Neural cell (in vitro differentiated cells): Measurements from ENCODE around the gene CLSTN1. TPM values are rescaled to one million over a fixed set of nuclear protein-coding genes. Genes with fewer than 3 reads are reported as not detected.

Experiments used
- H2AFZ ChIP-seq: fragments of 200-600, 300-800 bp; sonication (generic), shearing (Covaris generic); 2 replicates; pipeline ENCODE4 v1.6.0; 2014; ENCODE audit warnings: low read depth, mild to moderate bottlenecking, antibody characterized with exemption, low read length, moderate library complexity
- H3F3A ChIP-seq: fragments of 200-600 bp; shearing (Covaris generic); 2 replicates; pipeline ENCODE4 v1.6.1; 2016; ENCODE audit warnings: mild to moderate bottlenecking, moderate library complexity, mixed read lengths, antibody characterized with exemption, low read length; ENCODE audit not compliant: insufficient read depth, poor library complexity, severe bottlenecking
- H3K27ac ChIP-seq: fragments of 200-600, 300-800 bp; sonication (generic), shearing (Covaris generic); 2 replicates; pipeline ENCODE4 v1.5.1; 2014; ENCODE audit warnings: mild to moderate bottlenecking, low read length, moderate library complexity
- H3K27me3 ChIP-seq: fragments of 300-800, 200-600 bp; sonication (generic), shearing (Covaris generic); 2 replicates; pipeline ENCODE4 v1.6.0; 2014; ENCODE audit warnings: mild to moderate bottlenecking, low read depth, low read length, moderate library complexity; ENCODE audit not compliant: insufficient read depth
- H3K36me3 ChIP-seq: fragments of 300-800, 200-600 bp; sonication (generic), shearing (Covaris generic); 2 replicates; pipeline ENCODE4 v1.5.1; 2014; ENCODE audit warnings: mild to moderate bottlenecking, antibody characterized with exemption, low read length, moderate library complexity; ENCODE audit not compliant: insufficient read depth
- H3K4me2 ChIP-seq: fragments of 300-800, 200-600 bp; sonication (generic), shearing (Covaris generic); 2 replicates; pipeline ENCODE4 v1.6.0; 2014; ENCODE audit warnings: mild to moderate bottlenecking, low read length
- H3K4me3 ChIP-seq: fragments of 300-800, 200-600 bp; sonication (generic), shearing (Covaris generic); 2 replicates; pipeline ENCODE4 v1.5.1; 2014; ENCODE audit warnings: mild to moderate bottlenecking, low read length, moderate library complexity
- H3K79me2 ChIP-seq: fragments of 200-600 bp; shearing (Covaris generic); replicated peaks from 2 replicates; pipeline ENCODE4 v1.6.0; 2014; ENCODE audit warnings: mild to moderate bottlenecking, low read length, moderate library complexity; ENCODE audit not compliant: insufficient read depth
- H3K9ac ChIP-seq: fragments of 300-800, 200-600 bp; sonication (generic), shearing (Covaris generic); 2 replicates; pipeline ENCODE4 v1.6.1; 2016; ENCODE audit warnings: mild to moderate bottlenecking, low read length, mixed read lengths
- H3K9me2 ChIP-seq: fragments of 200-600 bp; shearing (Covaris generic); 2 replicates; pipeline ENCODE4 v1.6.1; 2016; ENCODE audit warnings: mild to moderate bottlenecking, low read length, mixed read lengths; ENCODE audit not compliant: insufficient read depth
- H3K9me3 ChIP-seq: fragments of 200-600, 300-800 bp; sonication (generic), shearing (Covaris generic); 2 replicates; pipeline ENCODE4 v1.6.1; 2016; ENCODE audit warnings: mild to moderate bottlenecking, mixed run types, low read length, moderate library complexity, mixed read lengths
- H4K20me1 ChIP-seq: fragments of 200-600 bp; shearing (Covaris generic); 2 replicates; pipeline ENCODE4 v1.6.1; 2016; ENCODE audit warnings: mild to moderate bottlenecking, mixed run types; ENCODE audit not compliant: insufficient read depth
- EP300 ChIP-seq: fragments of 450-650 bp; conservative IDR thresholded peaks from 2 replicates; pipeline ENCODE4 v1.6.1; 2014; ENCODE audit warnings: antibody characterized with exemption, mild to moderate bottlenecking, moderate library complexity; ENCODE audit not compliant: poor library complexity, severe bottlenecking
- EZH2 ChIP-seq: fragments of 200-600, 300-800 bp; shearing (Covaris generic), sonication (generic); IDR thresholded peaks from 2 replicates; pipeline ENCODE4 v1.6.1; 2014; ENCODE audit warnings: antibody characterized with exemption, low read length, borderline replicate concordance, mild to moderate bottlenecking; ENCODE audit not compliant: insufficient read depth, poor library complexity, severe bottlenecking
- MXI1 ChIP-seq: fragments of 450-650 bp; conservative IDR thresholded peaks from 2 replicates; pipeline ENCODE4 v1.6.1; 2014; ENCODE audit warnings: antibody characterized with exemption, mild to moderate bottlenecking; ENCODE audit not compliant: poor library complexity, severe bottlenecking
- POLR2AphosphoS5 ChIP-seq: IDR thresholded peaks from 2 replicates; pipeline ENCODE4 v1.6.1; 2012
- RAD21 ChIP-seq: fragments of 450-650 bp; conservative IDR thresholded peaks from 2 replicates; pipeline ENCODE4 v1.6.1; 2014; ENCODE audit warnings: antibody characterized with exemption, mild to moderate bottlenecking, moderate library complexity
- SMC3 ChIP-seq: fragments of 450-650 bp; conservative IDR thresholded peaks from 2 replicates; pipeline ENCODE4 v1.6.1; 2014; ENCODE audit warnings: antibody characterized with exemption, mild to moderate bottlenecking, moderate library complexity; ENCODE audit not compliant: poor library complexity
- TAF1 ChIP-seq: IDR thresholded peaks from 2 replicates; pipeline ENCODE4 v1.6.1; 2012; ENCODE audit warnings: low read depth
- polyA plus RNA-seq: library from polyadenylated mRNA; depleted of rRNA; stranded (reverse); fragments of >200 nt; gene quantifications from 2 replicates; pipeline ENCODE4 v1.2.3, GENCODE V29; 2014
- TF ChIP-seq, protein P1 (sequence below): IDR thresholded peaks from 2 replicates; pipeline ENCODE4 v1.6.1; 2012; ENCODE audit warnings: borderline replicate concordance
- TF ChIP-seq, protein P2 (sequence below): fragments of 450-650 bp; IDR thresholded peaks from 2 replicates; pipeline ENCODE4 v1.5.1; 2014; ENCODE audit warnings: antibody characterized with exemption, mild to moderate bottlenecking, moderate library complexity; ENCODE audit not compliant: poor library complexity, severe bottlenecking

Gene CLSTN1
- polyA plus RNA-seq, 1 donor from 2014 or later: 77.2 TPM

DNA sequence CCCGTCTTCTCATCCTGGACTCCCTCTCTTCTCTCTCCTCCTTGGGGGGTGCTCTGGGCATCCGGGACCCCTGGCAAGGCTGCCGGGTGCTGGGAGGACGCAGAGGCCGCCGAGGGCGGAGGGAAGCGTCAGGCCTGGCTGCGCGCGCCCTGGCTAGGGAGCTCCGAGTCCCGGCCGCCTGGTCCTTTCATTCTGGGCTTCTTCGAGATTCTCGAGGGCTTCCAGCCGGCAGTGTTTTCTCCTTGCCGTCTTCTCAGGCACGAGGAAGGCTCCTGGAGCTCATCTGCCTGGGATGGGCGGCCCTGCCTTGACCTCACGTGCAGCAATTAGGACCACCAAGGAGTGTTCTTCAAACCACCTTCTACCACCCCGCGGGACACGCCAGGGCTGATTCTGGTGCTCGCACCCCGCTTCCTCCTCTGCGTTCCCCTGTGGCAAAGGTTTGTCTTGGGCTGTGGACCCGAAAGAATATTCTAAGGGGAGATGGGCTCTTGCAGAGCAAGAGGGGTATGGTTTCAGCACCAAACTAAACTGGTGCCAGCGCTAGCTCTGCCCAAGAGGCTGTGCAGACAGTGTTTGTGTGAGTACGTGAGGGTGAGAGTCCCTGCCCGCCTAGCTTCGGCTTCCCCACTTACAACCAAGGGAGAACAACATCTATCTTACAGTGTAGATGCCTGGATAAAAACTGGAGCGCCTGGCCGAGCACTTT, 135.7 kb downstream of the CLSTN1 start:
- H3K4me3 ChIP-seq: peak overlapping the region; percentile 65
- no peaks in the 10 kb centered on the region for H3K36me3 ChIP-seq
- TF ChIP-seq EZH2: no peak
- TF ChIP-seq, protein P1, sequence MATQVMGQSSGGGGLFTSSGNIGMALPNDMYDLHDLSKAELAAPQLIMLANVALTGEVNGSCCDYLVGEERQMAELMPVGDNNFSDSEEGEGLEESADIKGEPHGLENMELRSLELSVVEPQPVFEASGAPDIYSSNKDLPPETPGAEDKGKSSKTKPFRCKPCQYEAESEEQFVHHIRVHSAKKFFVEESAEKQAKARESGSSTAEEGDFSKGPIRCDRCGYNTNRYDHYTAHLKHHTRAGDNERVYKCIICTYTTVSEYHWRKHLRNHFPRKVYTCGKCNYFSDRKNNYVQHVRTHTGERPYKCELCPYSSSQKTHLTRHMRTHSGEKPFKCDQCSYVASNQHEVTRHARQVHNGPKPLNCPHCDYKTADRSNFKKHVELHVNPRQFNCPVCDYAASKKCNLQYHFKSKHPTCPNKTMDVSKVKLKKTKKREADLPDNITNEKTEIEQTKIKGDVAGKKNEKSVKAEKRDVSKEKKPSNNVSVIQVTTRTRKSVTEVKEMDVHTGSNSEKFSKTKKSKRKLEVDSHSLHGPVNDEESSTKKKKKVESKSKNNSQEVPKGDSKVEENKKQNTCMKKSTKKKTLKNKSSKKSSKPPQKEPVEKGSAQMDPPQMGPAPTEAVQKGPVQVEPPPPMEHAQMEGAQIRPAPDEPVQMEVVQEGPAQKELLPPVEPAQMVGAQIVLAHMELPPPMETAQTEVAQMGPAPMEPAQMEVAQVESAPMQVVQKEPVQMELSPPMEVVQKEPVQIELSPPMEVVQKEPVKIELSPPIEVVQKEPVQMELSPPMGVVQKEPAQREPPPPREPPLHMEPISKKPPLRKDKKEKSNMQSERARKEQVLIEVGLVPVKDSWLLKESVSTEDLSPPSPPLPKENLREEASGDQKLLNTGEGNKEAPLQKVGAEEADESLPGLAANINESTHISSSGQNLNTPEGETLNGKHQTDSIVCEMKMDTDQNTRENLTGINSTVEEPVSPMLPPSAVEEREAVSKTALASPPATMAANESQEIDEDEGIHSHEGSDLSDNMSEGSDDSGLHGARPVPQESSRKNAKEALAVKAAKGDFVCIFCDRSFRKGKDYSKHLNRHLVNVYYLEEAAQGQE: no peak
- no peak for TF ChIP-seq POLR2AphosphoS5
- TF ChIP-seq RAD21: no peak
- TF ChIP-seq SMC3: no peak
- no peak for TF ChIP-seq MXI1
- no peak for TF ChIP-seq TAF1
- TF ChIP-seq, protein P2, sequence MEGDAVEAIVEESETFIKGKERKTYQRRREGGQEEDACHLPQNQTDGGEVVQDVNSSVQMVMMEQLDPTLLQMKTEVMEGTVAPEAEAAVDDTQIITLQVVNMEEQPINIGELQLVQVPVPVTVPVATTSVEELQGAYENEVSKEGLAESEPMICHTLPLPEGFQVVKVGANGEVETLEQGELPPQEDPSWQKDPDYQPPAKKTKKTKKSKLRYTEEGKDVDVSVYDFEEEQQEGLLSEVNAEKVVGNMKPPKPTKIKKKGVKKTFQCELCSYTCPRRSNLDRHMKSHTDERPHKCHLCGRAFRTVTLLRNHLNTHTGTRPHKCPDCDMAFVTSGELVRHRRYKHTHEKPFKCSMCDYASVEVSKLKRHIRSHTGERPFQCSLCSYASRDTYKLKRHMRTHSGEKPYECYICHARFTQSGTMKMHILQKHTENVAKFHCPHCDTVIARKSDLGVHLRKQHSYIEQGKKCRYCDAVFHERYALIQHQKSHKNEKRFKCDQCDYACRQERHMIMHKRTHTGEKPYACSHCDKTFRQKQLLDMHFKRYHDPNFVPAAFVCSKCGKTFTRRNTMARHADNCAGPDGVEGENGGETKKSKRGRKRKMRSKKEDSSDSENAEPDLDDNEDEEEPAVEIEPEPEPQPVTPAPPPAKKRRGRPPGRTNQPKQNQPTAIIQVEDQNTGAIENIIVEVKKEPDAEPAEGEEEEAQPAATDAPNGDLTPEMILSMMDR: no peak
- no peak for TF ChIP-seq EP300

DNA sequence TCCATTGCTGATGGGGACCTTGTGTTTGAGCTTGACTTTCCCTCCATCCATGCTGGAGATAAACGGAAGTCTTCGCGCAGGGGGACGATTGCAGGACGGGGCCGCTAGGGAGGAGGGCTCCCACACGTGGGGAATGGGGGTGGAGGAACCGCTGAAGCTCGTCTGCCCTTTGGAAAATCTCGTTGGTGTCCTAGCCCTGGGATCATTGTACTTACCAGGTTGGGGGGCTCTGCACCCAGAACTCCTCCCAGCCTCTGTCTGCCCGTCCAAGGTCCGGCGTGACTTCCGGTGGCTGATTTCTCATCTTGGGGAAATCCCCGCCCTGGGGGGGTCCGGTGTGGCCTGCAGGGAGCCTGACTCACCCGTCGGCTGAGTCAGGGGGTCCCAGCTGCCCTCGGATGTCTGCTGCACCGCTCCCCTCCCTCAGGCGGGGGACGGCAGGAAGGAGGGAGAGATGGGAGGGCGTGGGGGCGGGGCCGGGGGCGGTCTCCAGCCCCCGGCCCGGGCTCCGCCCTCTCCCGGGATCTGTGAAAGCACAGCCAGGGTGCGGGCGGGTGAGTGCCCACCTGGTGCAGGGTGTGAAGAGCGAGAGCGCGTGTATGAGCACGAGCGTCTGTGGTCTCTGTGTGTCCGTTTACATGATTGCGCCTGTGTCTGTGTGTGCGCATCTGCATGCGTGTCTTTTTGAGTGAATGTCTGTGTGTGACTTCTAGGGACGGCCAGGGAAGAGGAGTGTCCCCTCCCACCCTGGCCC, 136.5 kb downstream of the CLSTN1 start:
- Histone ChIP-seq H3K4me2 (no peak overlapping the region), H3K9me2 (no peaks in the 10 kb centered on the region), H3K27ac (no peak overlapping the region), H3K4me3 (peak overlapping the region; percentile 65), H3K36me3 (no peaks in the 10 kb centered on the region), H4K20me1 (no peaks in the 10 kb centered on the region), H3K79me2 (no peaks in the 10 kb centered on the region), H3F3A (no peaks in the 10 kb centered on the region), H3K9me3 (no peaks in the 10 kb centered on the region), H2AFZ (no peak overlapping the region), H3K27me3 (peaks cover 32% of the 10 kb centered on the region), H3K9ac (peak overlapping the region; percentile 39)
- no peak for TF ChIP-seq RAD21
- TF ChIP-seq POLR2AphosphoS5: no peak
- TF ChIP-seq, protein P2: no peak
- no peak for TF ChIP-seq EZH2
- TF ChIP-seq, protein P1: no peak
- TF ChIP-seq EP300: no peak
- no peak for TF ChIP-seq SMC3
- no peak for TF ChIP-seq TAF1
- no peak for TF ChIP-seq MXI1

More for the DNA sequence above, 135.7 kb downstream of the CLSTN1 start:
- Histone ChIP-seq H3K27ac (no peak overlapping the region), H3K27me3 (peaks cover 32% of the 10 kb centered on the region), H3K79me2 (no peaks in the 10 kb centered on the region), H3F3A (no peaks in the 10 kb centered on the region), H2AFZ (no peak overlapping the region), H3K4me2 (no peak overlapping the region), H3K9ac (peak overlapping the region; percentile 39), H3K9me2 (no peaks in the 10 kb centered on the region), H4K20me1 (no peaks in the 10 kb centered on the region), H3K9me3 (no peaks in the 10 kb centered on the region)
